ENCODE data around the gene PPT2.
A peak's percentile ranks its signal among the peaks of the same experiment; 100 is the strongest.
"Not testable (repeated sequence)": the region's sequence is repeated elsewhere in the genome, so short reads cannot be mapped to it uniquely, and the experiment has no call there.

The PPT2 gene

GRCh38 chr6:32177788-32178546, 24.0 kb downstream of the PPT2 start, which contains the start of gene RNF5:
TSS of gene RNF5 (plus strand) at chr6:32178405. CDS start at chr6:32178512, 107 bp downstream.
- DNase-seq = peak; percentile 94

GRCh38 chr6:32178547-32179440, 24.9 kb downstream of the PPT2 start:
- no peak for DNase-seq

DNA sequence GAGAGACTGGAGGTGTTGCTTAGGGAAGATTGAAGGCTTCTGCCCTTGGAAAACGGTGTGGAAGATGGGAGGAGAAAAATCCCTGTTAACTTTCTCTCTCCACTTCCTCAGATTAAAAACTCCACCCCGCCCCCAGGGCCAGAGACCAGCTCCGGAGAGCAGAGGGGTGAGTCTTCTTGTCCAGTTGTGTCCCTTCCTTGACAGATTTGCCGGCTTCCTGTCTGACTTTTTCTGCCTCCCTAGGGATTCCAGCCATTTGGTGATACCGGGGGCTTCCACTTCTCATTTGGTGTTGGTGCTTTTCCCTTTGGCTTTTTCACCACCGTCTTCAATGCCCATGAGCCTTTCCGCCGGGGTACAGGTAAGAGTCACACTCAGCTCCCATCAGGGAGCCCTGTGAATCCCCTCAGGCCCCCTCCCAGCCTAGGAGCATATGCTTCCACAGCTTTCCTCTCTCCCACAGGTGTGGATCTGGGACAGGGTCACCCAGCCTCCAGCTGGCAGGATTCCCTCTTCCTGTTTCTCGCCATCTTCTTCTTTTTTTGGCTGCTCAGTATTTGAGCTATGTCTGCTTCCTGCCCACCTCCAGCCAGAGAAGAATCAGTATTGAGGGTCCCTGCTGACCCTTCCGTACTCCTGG, 25.9 kb downstream of the PPT2 start:
- DNase-seq = no peak

DNA sequence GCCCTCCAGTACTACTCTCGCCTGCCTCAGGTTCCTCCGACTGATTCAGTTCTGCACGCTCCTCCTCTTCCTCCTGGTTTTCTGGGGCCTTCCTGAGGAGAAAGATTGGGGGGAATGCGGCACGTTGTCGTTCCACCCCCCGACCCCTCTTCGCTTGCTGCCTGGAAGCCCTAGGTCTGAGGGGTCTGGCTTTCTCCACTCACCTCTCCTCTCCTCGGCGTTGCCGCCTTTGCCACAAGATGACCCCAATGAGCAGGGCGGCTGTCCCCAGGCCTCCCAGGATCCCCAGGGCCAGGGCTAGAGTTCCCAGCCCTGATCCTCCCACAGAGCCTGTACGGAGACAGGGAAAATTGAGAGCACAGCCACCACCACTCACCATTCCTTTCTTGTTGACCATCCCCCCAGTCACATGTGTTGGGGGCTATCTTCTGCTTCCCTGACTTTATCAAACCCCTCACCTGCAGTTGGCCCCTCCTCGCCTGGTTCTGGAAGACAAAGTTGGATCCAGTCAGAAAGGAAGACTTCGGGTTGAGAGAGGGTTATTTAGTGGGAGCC, 27.3 kb downstream of the PPT2 start:
- DNase-seq = no peak

- no peak for DNase-seq
Measured at GRCh38 chr6:32181915-32182529, 28.1 kb downstream of the PPT2 start.

GRCh38 chr6:32182555-32182981, 28.6 kb downstream of the PPT2 start:
- DNase-seq = no peak

DNA sequence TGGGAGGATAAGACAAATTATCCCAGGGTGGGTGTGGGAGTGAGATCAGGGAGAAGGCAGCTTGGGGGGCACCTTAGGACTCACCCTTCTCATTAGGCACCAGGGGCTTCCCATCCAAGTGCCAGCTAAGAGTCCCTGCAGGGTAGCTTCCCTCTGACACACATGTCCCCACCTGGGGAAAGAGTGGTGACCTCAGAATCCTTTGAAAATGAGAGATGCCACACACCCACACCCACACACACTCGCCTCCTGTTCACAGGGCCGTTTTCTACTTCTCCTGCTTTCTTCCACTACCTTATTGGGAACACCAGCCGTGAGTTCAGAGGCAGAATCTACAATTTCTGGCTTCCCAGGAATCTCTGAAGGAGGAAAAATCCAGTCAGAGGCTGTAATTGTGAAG, 29.1 kb downstream of the PPT2 start:
- no peak for DNase-seq

DNA sequence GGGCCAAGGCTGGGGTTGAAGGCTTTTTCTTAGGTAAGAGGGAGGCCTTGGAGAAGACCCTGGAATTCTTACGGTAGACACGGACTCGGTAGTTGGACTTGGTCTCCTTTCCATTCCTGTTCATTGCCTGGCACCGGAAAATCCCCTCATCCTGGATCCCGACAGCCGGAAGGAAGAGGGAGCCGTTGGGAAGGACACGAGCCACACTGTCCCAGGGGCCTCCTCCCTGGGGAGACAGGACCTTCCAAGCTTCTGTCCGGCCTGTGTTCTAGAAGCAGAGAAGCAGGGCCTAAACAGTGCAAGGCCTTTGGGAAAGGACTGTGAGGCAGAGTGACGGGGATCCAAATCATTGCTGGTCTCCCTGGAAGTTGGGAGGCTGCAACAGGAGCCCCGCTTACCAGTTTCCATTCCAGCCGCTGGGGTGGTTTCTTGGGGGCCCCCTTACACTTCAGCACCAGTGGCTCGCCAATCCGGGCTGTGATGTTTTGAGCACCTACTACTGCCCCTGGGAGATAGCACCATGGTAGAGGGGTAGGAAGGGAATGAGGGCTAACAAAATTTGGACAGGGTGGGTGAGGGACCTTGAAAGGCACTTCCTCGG, 29.6 kb downstream of the PPT2 start:
- no peak for DNase-seq

- no peak for DNase-seq
Measured at GRCh38 chr6:32184084-32184640, 30.2 kb downstream of the PPT2 start, which contains the start of gene AGER. TSS of gene AGER (minus strand) at chr6:32184253. CDS start at chr6:32184222, 31 bp downstream.

DNA sequence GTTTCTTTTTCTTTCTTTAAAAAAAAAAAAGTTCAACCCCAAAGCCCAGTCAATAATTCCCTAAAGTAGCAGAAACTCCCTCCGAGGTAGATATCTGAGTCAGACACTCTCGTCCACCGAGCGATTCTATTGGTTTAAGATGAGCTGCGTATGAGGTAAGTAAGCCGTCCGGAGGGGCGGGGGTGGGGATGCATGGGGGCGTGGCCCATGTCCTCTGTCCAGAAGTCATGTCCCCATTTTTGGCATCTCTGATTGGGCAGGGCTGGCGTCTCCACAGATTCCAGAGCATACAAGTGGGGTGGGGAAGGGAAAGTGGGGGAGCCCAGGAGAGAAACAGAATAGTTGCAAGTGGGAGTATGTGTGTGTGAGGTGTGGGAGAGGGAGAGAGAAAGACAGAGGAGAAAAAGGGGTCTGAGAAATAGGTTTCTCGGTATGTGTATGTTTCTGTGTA, 31.8 kb downstream of the PPT2 start:
- not testable (repeated sequence) for DNase-seq

DNA sequence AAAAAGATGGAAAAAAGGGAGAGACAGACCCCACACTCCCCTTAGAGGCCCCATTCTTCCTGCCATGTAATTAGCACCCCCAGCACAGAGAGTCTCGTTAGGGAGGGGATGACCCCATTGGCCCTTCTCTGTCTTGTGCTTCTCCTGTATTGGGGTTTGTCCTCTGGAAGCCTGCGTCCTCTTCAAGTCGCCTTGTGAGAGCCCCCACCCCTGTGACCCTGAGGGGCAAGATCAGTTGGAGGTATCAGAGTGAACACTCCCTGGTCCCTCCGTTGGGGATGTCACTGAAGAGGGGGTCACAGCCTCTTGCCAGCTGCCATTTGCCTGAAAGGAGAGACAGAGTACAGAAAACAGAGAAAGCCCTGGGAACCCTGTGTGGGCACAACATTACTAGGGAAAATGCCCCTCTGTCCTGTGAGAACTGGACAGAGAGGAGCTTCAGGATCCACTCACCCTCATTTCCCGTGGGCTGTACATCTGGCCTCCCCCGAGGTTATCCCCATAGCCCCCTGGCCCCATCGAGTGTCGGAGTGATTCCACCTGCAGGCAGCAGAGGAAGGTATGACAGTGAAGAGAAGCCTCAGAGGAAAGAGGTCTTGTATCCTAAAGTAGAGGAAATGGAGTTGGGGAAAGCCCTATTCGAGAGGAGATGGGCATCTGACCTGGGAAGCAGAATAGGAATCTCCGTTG, 32.4 kb downstream of the PPT2 start:
- DNase-seq = not testable (repeated sequence)

DNA sequence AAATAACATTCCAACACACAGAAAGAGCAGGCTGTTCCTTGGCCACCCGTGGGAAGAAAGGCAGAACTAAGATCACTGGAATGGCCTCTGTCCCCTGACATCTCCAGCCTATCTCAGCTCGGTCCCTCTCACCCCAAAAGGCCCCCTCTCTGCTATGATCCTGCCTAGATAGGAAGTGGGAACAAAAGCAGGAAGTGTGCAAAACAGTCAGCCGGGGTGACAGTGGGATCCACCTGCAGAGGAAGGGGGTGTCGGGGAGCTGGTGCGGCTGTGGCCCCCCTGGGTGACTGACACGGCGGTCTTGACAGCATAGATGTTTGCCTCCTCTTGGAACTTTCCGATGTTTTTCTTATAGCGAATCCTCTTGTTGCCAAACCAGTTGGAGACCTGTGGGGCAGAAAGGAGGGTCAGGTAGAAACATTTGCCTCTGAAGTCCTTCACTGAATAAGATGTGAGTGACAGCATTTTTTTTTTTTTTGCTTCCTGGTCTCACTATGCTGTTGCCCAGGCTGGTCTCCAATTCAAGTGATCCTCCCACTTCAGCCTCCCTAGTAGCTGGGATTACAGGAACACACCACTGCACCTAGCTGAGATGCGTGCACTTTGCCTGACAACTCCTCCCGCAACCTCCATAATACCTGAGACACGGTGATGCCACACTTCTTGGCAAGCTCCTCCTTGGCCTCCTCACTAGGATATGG, 33.2 kb downstream of the PPT2 start:
- no peak for DNase-seq

DNA sequence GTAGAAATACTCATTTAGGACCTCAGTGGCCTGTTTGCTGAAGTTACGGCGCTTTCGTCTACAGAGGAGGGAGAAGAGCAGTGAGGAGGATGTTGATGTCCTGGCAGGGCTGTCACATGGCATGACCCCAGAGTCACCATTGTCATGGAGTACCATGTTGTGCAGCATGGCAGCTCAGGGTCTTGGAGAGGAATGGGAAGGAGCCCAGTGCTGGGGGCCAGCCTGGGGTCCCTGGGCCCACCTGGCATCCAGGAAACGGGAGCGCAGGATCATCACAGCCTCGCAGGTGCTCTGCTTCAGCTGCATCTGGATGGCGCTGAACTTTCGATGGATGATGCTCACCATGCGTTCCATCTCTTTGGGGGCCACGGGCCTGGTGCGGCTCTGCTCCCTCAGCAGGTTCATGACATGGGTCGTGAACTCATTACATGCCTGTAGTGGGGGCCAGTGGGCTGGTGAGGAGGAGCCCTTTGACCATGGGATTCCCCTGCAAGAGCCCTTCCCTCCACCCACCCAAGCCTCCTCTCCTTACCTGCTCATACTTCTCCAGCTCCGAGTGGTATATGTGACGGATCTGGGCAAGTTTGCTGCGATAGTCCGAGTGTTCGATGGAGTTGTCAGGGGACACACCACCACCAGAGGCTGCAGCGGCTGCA, 33.9 kb downstream of the PPT2 start:
- not testable (repeated sequence) for DNase-seq

DNA sequence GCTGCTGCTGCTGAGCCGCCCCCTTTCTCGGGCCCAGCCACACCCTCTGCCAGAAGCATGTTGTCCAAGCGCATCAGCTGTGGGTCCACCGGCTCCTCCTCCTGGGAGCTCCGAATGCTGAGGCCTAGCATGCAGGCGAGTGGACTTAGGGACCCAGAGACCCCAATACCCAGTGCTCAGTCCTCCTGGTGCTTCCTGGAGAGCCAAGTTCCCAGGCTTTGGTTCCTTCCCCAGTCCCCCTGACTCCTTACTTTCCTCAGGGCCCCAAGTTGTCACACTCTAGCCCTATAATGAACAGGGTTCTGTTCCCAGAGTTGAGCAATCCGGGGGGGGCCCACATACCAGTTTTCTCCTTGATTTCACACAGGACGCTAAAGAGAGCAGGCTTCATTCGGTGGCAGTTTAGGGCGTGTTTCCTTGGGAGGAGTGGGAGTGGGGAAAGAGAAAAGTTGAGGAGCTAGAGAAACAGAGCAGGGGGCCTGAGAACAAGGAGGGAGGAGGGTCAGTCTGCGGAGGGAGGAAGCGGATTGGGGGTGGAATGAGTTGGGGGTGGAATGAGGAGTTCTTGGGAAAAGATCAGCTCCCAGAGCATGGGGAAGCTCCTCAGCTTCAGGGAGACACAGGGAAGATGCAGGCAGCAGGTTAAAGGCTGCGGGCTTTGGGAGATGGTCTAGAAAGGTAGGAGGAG, 34.6 kb downstream of the PPT2 start:
- no peak for DNase-seq

GRCh38 chr6:32189069-32189741, 35.3 kb downstream of the PPT2 start:
- DNase-seq = no peak

GRCh38 chr6:32189742-32190053, 35.8 kb downstream of the PPT2 start:
- DNase-seq = no peak

DNA sequence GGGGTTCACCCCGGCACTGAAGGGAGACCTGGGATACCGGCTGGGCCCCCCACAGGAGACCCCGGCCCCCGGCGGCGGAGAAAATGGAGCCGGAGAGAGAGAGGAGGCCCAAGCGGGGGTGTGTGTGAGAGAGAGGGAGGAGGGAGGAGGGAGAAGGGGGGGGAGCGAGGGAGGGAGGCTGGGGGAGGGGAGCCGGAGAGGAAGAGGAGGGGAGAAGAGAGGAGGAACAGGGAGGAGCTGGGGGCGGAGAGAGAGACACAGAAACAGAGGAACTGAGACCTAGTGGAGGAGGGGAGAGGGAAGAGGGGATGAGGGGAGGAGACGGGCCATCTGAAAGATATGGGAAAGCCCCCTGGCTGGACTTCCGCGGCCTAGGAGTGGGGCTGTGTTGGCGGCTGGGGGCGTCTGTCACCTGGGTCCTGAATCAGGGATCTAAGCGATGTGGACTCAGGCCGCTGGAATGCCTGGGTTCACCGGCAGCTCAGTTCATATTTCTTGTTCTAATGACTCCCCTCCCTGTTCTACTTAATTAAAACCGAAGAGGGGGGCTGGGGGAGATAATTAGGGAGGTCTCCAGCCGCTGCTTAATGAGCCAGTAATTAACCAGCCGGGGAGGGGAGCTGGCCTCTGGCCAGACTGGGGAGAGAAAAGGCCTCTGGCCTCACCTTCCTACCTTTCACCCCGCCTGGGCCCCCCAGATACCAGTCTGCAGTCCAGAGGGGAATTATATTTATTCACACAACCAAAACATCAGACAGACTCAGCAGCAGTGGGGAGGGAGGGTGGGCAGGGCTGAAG, 36.3 kb downstream of the PPT2 start, which contains the start of gene PBX2:
Gene PBX2 (minus strand): TSS at position 149 of the 798 bp plus-strand sequence. CDS start 287 bp downstream, outside the sequence.
- peak; percentile 59 for DNase-seq

Measured in effector CD8-positive, alpha-beta T cell (primary cell).